Pancreas (tissue), 10 donors: ENCODE data around the gene TIAM1. TPM values are rescaled to one million over a fixed set of nuclear protein-coding genes. Genes with fewer than 3 reads are reported as not detected.

Experiments
- ATAC-seq, 4 donors: fragments of 200-7000 bp; cut with Tn5 transposase; one replicate each; pipeline versions ENCODE4 v1.8.0 to v1.9.1; 2020; ENCODE audit warnings: mild to moderate bottlenecking in 4 of 4, moderate library complexity in 4 of 4
- DNase-seq, 6 donors: peaks; one replicate each; pipeline ENCODE4 v3.0.0-alpha.2; 2020
- FAIRE-seq: peaks from 2 replicates; lab custom pipeline; 2012; peaks lifted over from hg19 to GRCh38; lab: Jason Lieb, UNC
- H3K27ac ChIP-seq, 4 donors: fragments of 200-600 bp; sonication (generic); 1 replicate in 3 of 4; 2 replicates in 1 of 4; pipeline versions ENCODE4 v1.5.0 to v1.8.0; 2020
- H3K27me3 ChIP-seq, 4 donors: fragments of 200-600 bp; one replicate each; pipeline ENCODE4 v1.8.0; 2021
- H3K36me3 ChIP-seq, 3 donors: fragments of 200-600 bp; sonication (generic) in 1 of 3; one replicate each; pipeline versions ENCODE4 v1.5.0 to v1.8.0; 2020 to 2021
- H3K4me1 ChIP-seq, 3 donors: fragments of 200-600 bp; one replicate each; pipeline ENCODE4 v1.8.0; 2021
- H3K4me3 ChIP-seq, 4 donors: fragments of 200-600 bp; sonication (generic) in 2 of 4; one replicate each; pipeline versions ENCODE4 v1.5.0 to v1.8.0; 2020 to 2021
- H3K9me3 ChIP-seq, 4 donors: fragments of 200-600 bp; one replicate each; pipeline ENCODE4 v1.8.0; 2021
- WGBS, 2 donors: extraction: QIAGEN DNeasy Blood & Tissue Kit; methylation state at CpG; one replicate each; pipeline ENCODE4 v1.1.7; 2013; 5-methylcytosine and 5-hydroxymethylcytosine counted together
- intact Hi-C, 3 donors: fragments of 100-400 bp; cut with DNase I; formaldehyde crosslinking; loops; one replicate each; pipeline versions ENCODE4 v1.11.1 to v1.14.2; 2022
- polyA plus RNA-seq, 2 donors: library from polyadenylated mRNA; stranded (reverse); fragments of 200-250 nt; gene quantifications; one replicate each; pipeline ENCODE4 v1.2.3, GENCODE V29; 2013
- total RNA-seq, 6 donors: library from RNA; stranded (reverse); fragmentation: NEBNext Ultra II Directional in 4 of 6; extraction: Animal tissue kit (Norgen Biotek cat#: 25700) in 4 of 6; gene quantifications; one replicate each; pipeline versions ENCODE4 v1.2.1 to v1.2.4, GENCODE V29; 2021 to 2023
- TF ChIP-seq, protein P1 (sequence below), 4 donors: fragments of 200-600 bp; sonication (generic) in 3 of 4; IDR thresholded peaks; one replicate each; pipeline versions ENCODE4 v1.5.0 to v1.8.0; 2021; ENCODE audit warnings: antibody characterized with exemption in 4 of 4
- donor health status: healthy with polysubstance abuse.
- donor health status: DM: no; HTN: no; CAD: no; lungs with moderate emphysema.
- donor health status: DM: no; HTN: no; CAD: no.
- donor health status: control.
- donor health status: control.
- donor health status: Bipolar disorder and iron deficiency.
- donor health status: DM: yes; HTN: yes; CAD: no.
- donor health status: DM: no; HTN: no; CAD: no.
- donor health status: DM: no; HTN: no; CAD: no.
- donor health status: DM: yes; HTN: yes; CAD: no.

Gene TIAM1
- total and polyA plus RNA-seq, 8 donors = 1.7 to 7.7 (median 4.0) TPM

- no peak for ATAC-seq
- WGBS, 2 donors = 66 to 73% methylated on average over 12 of the region's 12 CpGs
- no peaks in the 10 kb centered on the region for H3K36me3 ChIP-seq
- TF ChIP-seq, protein P1, sequence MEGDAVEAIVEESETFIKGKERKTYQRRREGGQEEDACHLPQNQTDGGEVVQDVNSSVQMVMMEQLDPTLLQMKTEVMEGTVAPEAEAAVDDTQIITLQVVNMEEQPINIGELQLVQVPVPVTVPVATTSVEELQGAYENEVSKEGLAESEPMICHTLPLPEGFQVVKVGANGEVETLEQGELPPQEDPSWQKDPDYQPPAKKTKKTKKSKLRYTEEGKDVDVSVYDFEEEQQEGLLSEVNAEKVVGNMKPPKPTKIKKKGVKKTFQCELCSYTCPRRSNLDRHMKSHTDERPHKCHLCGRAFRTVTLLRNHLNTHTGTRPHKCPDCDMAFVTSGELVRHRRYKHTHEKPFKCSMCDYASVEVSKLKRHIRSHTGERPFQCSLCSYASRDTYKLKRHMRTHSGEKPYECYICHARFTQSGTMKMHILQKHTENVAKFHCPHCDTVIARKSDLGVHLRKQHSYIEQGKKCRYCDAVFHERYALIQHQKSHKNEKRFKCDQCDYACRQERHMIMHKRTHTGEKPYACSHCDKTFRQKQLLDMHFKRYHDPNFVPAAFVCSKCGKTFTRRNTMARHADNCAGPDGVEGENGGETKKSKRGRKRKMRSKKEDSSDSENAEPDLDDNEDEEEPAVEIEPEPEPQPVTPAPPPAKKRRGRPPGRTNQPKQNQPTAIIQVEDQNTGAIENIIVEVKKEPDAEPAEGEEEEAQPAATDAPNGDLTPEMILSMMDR (IDR thresholded peaks at IDR 0.05) = no peak
- no peak overlapping the region for H3K27ac ChIP-seq
- H3K9me3 ChIP-seq = no peaks in the 10 kb centered on the region
- H3K27me3 ChIP-seq = no peaks in the 10 kb centered on the region
- FAIRE-seq = no peak
- no peaks in the 10 kb centered on the region for H3K4me1 ChIP-seq
- H3K4me3 ChIP-seq = no peak overlapping the region
- DNase-seq = peak in 1 of 6 donors; percentile 25
- intact Hi-C loops = no loop called here
Observed at GRCh38 chr21:31136891-31137290, 207.2 kb downstream of the TIAM1 start.

DNA sequence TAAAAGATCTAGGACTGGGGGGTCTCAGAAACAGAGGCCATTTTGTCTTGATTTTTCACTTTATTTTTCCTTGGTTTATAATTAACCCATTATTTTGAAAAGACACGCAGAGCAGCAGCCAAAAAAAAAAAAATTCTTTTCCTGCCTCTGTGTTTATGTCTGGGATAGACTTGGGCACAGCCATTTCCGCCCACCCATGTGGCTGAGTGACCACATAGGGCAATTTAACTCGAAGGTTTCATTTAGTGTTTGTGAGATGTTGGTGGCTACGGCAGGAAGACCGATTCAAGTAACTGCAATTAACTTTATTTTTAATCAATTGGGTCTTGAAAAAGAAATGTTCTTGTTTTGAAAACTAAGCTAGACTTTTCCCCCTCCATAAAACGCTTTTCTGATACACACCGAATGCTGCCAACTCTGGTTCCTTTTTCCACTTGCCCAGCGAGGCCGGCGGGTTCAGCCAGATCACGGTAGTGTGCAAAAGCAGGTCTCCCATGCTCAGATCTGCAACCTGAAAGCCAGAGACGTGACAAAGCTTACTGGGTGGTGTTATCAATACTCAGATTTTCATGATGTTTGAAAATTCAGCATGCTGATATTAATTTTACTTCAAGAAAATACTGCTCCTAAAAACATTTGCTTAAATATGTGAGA lies 208.4 kb downstream of the TIAM1 start:
- Histone ChIP-seq H3K4me1 (no peaks in the 10 kb centered on the region), H3K27ac (no peak overlapping the region), H3K36me3 (no peaks in the 10 kb centered on the region), H3K9me3 (no peaks in the 10 kb centered on the region), H3K4me3 (no peak overlapping the region), H3K27me3 (no peaks in the 10 kb centered on the region)
- FAIRE-seq (no peak), ATAC-seq (no peak), DNase-seq (no peak)
- TF ChIP-seq, protein P1 (IDR thresholded peaks at IDR 0.05) = no peak
- intact Hi-C loops = no loop called here
- 63 to 70% methylated on average over 12 of the region's 12 CpGs for WGBS, 2 donors

DNA sequence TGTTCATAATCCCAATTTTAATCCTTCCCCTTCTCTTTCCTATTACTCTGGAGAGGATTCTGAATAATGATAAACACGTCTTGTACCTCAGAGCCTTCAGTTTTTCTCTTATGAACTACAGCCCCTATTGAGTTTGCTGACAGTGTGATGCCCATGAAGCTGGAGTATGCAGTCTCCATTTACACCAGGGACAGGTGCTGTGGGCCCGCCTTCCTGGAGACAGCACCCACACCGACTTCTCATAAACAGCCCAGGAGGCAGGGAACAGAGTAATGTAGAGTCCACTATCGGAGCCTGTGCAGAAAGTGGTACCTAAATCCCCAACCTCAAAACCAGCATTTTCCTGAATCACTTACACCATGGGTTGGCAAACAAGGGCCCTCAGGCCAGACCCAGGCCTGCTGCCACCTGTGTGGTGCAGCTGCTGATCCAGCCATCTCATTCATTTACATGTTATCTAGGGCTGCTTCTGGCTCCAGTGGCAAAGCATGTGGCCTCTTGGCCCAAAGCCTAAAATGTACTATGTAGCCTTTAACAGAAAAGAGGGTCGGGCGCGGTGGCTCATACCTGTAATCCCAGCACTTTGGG lies 210.7 kb downstream of the TIAM1 start:
- H3K27ac ChIP-seq = no peak overlapping the region
- TF ChIP-seq, protein P1 (IDR thresholded peaks at IDR 0.05) = no peak
- ATAC-seq (no peak), FAIRE-seq (no peak), DNase-seq (no peak)
- no peaks in the 10 kb centered on the region for H3K27me3 ChIP-seq
- H3K9me3 ChIP-seq = no peaks in the 10 kb centered on the region
- no peak overlapping the region for H3K4me3 ChIP-seq
- H3K36me3 ChIP-seq = no peaks in the 10 kb centered on the region
- intact Hi-C loops = no loop called here
- WGBS, 2 donors = 85 to 94% methylated on average over 7 of the region's 7 CpGs
- no peaks in the 10 kb centered on the region for H3K4me1 ChIP-seq

DNA sequence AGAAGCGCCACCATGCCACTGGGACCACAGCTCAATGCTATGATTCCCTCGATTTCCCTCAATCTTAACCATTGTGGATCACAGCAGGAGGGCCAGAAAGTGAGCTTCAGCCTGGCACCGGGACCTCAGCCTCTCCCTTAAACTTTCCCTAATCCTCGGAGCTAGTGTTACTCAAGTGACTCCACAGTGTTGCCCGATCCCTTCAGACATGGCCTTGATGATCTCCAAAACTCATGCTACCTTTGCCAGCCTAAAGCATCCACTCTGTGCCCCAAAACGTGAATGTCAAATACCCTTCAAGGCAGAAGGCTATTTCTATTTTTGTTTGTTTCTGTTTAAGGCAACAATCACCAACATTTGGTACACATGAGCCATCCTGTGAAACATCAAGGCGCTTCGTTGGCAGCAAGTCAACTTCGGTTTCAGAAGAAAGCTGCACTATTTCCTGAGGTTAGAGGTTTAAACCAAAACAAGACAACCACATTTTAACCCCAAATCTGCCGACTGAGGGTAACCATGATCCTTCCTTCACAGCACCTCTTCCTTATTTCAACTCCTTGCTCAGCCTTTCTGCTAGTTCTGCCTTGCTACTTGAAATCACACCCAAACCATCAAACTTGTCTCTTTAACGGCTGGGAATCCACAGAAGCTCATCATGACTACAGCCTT lies 211.4 kb downstream of the TIAM1 start:
- H3K9me3 ChIP-seq = no peaks in the 10 kb centered on the region
- no peak for FAIRE-seq
- WGBS, 2 donors = 63 to 72% methylated on average over 11 of the region's 11 CpGs
- H3K4me1 ChIP-seq = no peaks in the 10 kb centered on the region
- DNase-seq = no peak
- H3K4me3 ChIP-seq = no peak overlapping the region
- H3K27me3 ChIP-seq = no peaks in the 10 kb centered on the region
- intact Hi-C loops = no loop called here
- no peak overlapping the region for H3K27ac ChIP-seq
- TF ChIP-seq, protein P1 (IDR thresholded peaks at IDR 0.05) = no peak
- peak in 1 of 4 donors; percentile 39 for ATAC-seq
- H3K36me3 ChIP-seq = no peaks in the 10 kb centered on the region

DNA sequence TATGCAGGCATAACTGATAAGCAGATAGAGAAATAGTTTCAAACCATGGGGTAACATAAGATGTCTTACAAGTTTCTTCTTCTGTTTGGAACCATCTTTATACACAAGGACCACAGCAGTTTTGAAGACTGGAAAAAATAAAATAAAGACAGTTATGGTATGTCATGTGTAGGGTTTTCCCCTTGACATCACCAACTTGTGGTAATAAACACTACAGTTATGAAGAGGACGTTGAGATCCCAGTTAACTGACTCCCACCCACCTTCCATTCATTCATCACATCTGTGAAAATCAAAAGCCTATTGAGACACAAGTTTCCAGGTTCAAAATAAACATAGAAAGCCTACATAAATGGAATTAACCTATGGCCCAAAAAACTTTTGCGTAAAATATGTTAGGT lies 213.2 kb downstream of the TIAM1 start:
- TF ChIP-seq, protein P1 (IDR thresholded peaks at IDR 0.05) = no peak
- FAIRE-seq = no peak
- Histone ChIP-seq H3K4me3 (no peak overlapping the region), H3K9me3 (no peaks in the 10 kb centered on the region), H3K36me3 (no peaks in the 10 kb centered on the region), H3K27ac (no peak overlapping the region), H3K27me3 (no peaks in the 10 kb centered on the region), H3K4me1 (no peaks in the 10 kb centered on the region)
- intact Hi-C loops = no loop called here
- WGBS, 2 donors = 72% methylated on average over 2 of the region's 2 CpGs
- no peak for ATAC-seq
- no peak for DNase-seq
